ENCODE data around the gene HNRNPR. TPM values are rescaled to one million over a fixed set of nuclear protein-coding genes. Genes with fewer than 3 reads are reported as not detected.

The HNRNPR gene
- total RNA-seq, 3 donors from 2014 or later = 56.6 to 114 (median 109) TPM

- Histone ChIP-seq H3K27ac (peak overlapping the region; percentile 89 to 96), H3K4me3 (no peak overlapping the region)
Observed at GRCh38 chr1:23371987-23372880, 28.1 kb upstream of the HNRNPR start.

DNA sequence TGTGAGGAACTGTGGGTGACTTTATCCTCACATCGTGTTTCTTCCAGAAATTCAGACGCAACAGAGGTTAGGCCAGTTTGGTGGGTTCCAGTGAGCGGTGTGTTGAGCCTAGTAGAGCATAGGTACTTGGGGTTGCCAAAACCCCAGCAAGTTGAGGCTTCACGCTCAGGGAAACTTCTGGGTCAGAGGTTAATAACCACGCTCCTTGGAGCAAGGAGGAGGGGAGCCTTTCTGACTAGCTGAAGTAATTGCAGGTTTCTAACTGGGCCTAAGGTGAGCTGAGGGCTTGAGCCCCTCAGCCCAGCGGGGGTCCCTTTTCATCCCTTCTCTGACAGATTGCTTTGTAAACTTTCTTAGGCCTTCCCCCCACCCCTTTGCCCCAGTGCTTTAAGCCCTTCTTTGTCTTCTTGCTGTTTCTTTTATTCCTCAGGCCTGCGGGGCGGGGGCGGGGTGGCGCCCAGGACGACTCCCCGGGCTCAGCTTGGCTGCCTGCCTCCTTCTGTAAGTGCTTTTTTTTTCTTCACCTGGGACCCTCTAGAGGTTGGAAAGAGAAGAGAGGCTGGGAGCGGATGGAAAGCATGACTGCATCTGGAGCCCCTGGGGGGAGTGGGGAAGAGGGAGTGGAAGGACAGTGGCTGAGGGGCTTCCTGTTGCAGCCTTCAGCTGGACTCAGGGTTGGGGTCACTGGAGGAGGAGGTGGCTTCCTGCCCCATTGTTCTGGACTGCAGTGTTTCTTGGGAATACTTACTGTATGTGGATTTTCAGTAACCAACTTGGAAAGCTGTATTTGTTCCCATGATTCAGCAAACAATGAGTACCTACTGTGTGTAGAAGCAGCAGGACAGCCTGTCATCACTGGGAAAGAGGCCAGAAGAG is 26.9 kb upstream of the HNRNPR start:
- Histone ChIP-seq H3K27ac (peak overlapping the region; percentile 89 to 96), H3K4me3 (peak overlapping the region in 2 of 3 donors; percentile 79 to 90), H3K9me3 (no peaks in the 10 kb centered on the region), H3K4me1 (peaks cover 10 to 29% of the 10 kb centered on the region in 2 donors), H3K27me3 (no peaks in the 10 kb centered on the region), H3K36me3 (no peaks in the 10 kb centered on the region)
- TF ChIP-seq POLR2AphosphoS5 (IDR thresholded peaks at IDR 0.05) (peak in 2 of 3 donors; percentile 29 to 35), POLR2A (IDR thresholded peaks at IDR 0.05) (no peak)
- intact Hi-C loops (cut with DNase I; ENCODE audit: low total_unique reads) = loop anchor here (1.0 kb wide), 1 partner anchor 23 kb away; no protein-coding TSS in a partner anchor
- DNase-seq (ENCODE audit: low spot score in 2 of 2) = no peak

More at GRCh38 chr1:23371987-23372880, 28.1 kb upstream of the HNRNPR start:
- intact Hi-C loops (cut with DNase I; ENCODE audit: low total_unique reads) = loop anchor here (1.0 kb wide), 1 partner anchor 24 kb away; no protein-coding TSS in a partner anchor
- Histone ChIP-seq H3K27me3 (no peaks in the 10 kb centered on the region), H3K9me3 (no peaks in the 10 kb centered on the region), H3K4me1 (peaks cover 10 to 23% of the 10 kb centered on the region in 2 donors), H3K36me3 (no peaks in the 10 kb centered on the region)
- no peak for TF ChIP-seq CTCF (IDR thresholded peaks at IDR 0.05)
- no peak for TF ChIP-seq POLR2A (IDR thresholded peaks at IDR 0.05)
- TF ChIP-seq POLR2AphosphoS5 (IDR thresholded peaks at IDR 0.05) = no peak
- DNase-seq (ENCODE audit: low spot score in 2 of 2) = no peak

- no peaks in the 10 kb centered on the region for H3K36me3 ChIP-seq
- no peaks in the 10 kb centered on the region for H3K9me3 ChIP-seq
- intact Hi-C loops (cut with DNase I; ENCODE audit: low total_unique reads) = no loop called here
Observed at GRCh38 chr1:23370330-23370708, 26.2 kb upstream of the HNRNPR start.

GRCh38 chr1:23369335-23370013 is 25.4 kb upstream of the HNRNPR start, which contains the start of gene ZNF436:
Gene ZNF436, minus strand, starts transcription at chr1:23369836. Its CDS starts 1,831 bp downstream, at chr1:23368005.
- peak; percentile 70 to 71 for DNase-seq (ENCODE audit: low spot score in 2 of 2)
- Histone ChIP-seq H3K4me3 (peak within 1 kb of the TSS; percentile 79 to 90 (median 79)), H3K36me3 (no peaks in the 10 kb centered on the region), H3K27me3 (no peaks in the 10 kb centered on the region), H3K9me3 (peaks cover 4 to 6% of the 10 kb centered on the region in 2 donors), H3K27ac (peak within 1 kb of the TSS; percentile 89 to 96), H3K4me1 (peaks cover 10 to 29% of the 10 kb centered on the region in 2 donors)
- intact Hi-C loops (cut with DNase I; ENCODE audit: low total_unique reads) = no loop called here
- TF ChIP-seq CTCF (IDR thresholded peaks at IDR 0.05) (no peak), POLR2A (IDR thresholded peaks at IDR 0.05) (no peak), POLR2AphosphoS5 (IDR thresholded peaks at IDR 0.05) (peak in 1 of 3 donors; percentile 20)

More at GRCh38 chr1:23370330-23370708, 26.2 kb upstream of the HNRNPR start:
- TF ChIP-seq POLR2A (IDR thresholded peaks at IDR 0.05) = no peak
- no peak for TF ChIP-seq CTCF (IDR thresholded peaks at IDR 0.05)
- no peak for TF ChIP-seq POLR2AphosphoS5 (IDR thresholded peaks at IDR 0.05)
- Histone ChIP-seq H3K27me3 (no peaks in the 10 kb centered on the region), H3K27ac (peak overlapping the region; percentile 89 to 96), H3K4me1 (peaks cover 10 to 29% of the 10 kb centered on the region in 2 donors), H3K4me3 (peak overlapping the region; percentile 79 to 90 (median 79))
- DNase-seq (ENCODE audit: low spot score in 2 of 2) = no peak

Data from breast epithelium (tissue), 4 donors.